ENCODE results near the gene ADAM23.

- TF ChIP-seq CTCF (IDR thresholded peaks at IDR 0.05) (no peak), GABPB1 (CRISPR knock-in tag; IDR thresholded peaks at IDR 0.05) (no peak), JUN (CRISPR knock-in tag; IDR thresholded peaks at IDR 0.05) (no peak), CREM (CRISPR knock-in tag; IDR thresholded peaks at IDR 0.05) (no peak), ZBTB21 (CRISPR knock-in tag; IDR thresholded peaks at IDR 0.05; ENCODE audit: borderline replicate concordance) (no peak), ATF2 (CRISPR knock-in tag; IDR thresholded peaks at IDR 0.05; ENCODE audit: borderline replicate concordance, low read depth) (no peak), KAT7 (CRISPR knock-in tag; IDR thresholded peaks at IDR 0.05; ENCODE audit: borderline replicate concordance) (no peak), GRHL2 (CRISPR knock-in tag; IDR thresholded peaks at IDR 0.05; ENCODE audit: insufficient replicate concordance, severe bottlenecking) (no peak), NR2C2 (CRISPR knock-in tag; IDR thresholded peaks at IDR 0.05) (no peak), IRF2 (CRISPR knock-in tag; IDR thresholded peaks at IDR 0.05; ENCODE audit: borderline replicate concordance, low read depth) (no peak), SP1 (CRISPR knock-in tag; conservative IDR thresholded peaks at IDR 0.05) (no peak)
Measured at GRCh38 chr2:206482123-206482522, 38.8 kb downstream of the ADAM23 start.

All from WTC11 (cell line).